SHP77 (cell line): ENCODE results near the gene LRGUK.

ENCODE experiments used
- DNase-seq, 2 experiments: peaks; one replicate each; lab custom pipeline; 2025; lab: John Stamatoyannopoulos, UW

The LRGUK gene

DNA sequence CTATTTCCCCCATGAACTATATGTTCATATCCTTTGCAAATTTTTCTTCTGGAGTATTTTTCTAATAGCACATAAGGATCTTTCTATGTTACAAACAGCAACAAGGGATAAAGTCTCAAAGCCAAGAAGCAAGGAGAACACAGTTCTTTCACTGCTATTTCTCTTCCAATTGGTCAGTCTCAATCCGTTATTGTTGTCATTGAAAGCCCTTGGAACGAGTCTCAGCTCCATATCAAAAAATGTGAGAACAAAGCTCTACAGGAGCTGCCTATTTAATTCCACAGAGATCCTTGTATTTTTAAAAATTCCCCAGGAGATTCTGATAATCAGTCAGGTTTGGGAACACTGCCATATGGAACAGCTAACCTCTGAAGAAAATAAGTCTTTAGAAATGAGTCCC lies 173.8 kb downstream of the LRGUK start:
- DNase-seq, result no peak

DNA sequence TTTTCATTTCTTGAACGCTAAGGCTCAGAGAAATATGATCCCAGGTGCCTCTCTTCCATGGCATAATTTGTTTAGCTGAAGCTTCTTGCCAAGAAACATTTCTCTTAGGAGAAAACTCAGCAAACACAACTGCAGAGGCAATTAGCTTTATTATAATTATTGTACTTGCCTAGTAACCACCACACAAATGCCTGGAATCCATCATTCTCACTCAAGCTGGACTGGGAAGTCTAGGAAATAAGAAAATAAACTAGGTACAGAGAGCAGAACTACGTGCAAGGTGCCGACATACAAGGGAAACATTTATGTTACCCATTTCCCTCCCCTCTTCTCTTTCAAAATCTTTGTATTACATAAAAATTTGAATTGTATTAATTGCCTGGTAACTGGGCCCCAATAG lies 174.5 kb downstream of the LRGUK start:
- DNase-seq, result no peak

DNA sequence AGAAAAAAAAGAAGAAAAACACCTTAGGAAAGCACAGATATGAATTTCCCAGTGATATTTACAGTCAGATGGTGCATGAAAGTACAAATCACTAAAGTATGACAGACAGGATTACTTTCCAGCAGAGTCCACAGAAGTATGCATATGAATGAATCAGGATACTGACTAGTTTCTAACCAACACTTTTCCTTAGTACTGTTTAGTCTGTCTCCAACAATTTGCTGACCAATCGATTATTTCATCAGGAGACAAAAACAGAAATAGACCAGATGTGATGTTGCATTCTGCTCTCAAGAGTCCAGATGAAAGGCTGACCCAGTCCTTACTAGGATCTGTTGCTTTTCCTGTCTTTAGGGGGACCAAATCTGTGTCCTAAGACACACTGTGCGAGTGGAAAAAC lies 175.0 kb downstream of the LRGUK start:
- DNase-seq, result no peak

DNA sequence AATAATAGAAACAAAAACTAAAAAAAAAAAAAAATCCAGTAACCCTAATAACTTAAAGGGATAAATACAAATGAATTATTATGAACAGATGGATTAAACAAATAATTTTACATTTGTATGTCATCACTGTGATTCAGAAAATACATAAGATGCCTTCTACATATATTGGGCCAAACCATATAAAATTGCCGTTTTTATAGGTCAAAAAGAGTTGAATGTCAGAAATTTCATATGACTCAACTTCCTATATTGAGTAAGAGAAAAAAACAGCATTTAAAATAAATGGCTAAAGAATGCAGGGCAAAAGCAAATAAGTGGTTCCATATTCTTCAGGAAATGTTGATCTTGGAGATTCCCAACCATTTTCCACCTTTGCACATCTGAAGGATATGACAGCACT lies 180.2 kb downstream of the LRGUK start:
- no peak for DNase-seq

DNA sequence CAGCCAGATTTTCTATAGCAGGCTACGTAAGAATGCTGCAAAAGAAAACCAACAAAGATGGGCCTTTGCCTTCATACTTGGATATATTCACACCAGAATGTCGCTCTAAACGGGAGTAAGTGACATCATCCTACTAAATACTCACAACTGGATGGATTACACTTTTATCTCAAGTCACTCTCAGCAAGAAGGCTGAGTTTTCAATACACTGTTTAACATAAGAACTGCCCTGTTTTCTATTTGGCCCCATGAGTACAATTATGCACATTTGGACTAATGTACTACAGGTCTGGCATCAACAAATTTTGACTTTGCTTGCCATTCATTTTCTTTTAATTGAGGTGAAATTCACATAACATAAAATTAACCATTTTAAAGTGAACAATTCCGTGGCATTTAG lies 181.4 kb downstream of the LRGUK start:
- DNase-seq, result no peak

DNA sequence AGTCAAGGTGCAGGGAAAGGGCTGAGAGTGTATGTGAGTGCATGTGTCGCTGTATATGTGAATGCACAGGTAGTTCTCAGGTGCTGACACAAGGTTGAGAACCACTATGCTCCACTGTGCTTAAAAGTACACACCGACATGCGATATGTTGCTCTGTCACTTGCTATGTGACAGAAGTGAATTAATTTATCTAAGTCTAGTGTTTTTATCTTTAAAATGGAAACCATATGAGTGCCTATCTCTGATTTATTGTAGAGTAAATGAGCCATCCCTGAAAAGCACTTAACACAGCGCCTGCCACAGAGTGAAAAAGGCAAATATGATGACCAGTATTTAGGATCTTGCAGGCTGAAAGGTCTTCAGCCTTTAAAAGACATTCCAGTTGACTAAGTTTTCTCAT lies 184.7 kb downstream of the LRGUK start:
- no peak for DNase-seq

DNA sequence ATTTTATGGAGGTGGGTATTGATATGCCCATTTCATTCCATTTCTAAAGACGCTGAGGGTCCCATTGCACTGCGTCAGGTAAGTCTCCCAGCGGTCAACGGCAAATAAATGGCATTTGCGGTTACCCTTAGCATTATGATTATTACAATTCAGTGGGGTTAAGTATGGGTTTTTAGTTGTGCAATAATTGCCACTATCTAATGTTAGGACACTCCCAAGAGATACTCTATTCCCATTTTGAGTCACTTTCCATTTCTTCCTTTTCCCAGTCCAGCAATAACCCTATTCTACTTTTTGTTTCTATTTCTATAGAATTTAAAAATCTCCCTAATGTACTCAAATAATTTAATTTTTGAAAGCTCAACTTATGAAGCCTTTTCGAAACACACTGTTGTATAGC lies 185.6 kb downstream of the LRGUK start:
- no peak for DNase-seq

DNA sequence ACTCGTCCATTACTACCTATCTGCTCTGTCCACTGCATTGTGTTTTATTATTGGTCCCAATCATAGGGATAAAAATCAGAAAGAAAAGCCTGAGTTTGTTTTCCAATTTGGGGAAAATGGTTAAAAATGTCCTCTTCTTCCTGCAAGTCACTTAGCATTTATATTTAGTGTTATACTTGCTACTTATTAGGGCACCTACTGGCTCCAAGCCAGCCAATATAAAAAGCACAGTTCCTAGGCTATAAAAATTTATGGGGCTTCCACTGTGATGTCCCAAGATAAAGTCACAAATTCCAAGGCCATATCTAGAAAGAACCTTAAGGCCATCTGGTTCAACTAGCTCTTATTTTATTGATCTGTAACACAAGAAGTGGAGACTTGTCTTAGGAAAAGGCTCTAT lies 186.4 kb downstream of the LRGUK start:
- DNase-seq, result no peak
